Astrocyte (in vitro differentiated cells and primary cell): ENCODE results near the gene ZNF385B.

Experiments
- CTCF ChIP-seq: IDR thresholded peaks from 2 replicates; pipeline ENCODE4 v1.5.1; 2011; ENCODE audit warnings: low read depth, mild to moderate bottlenecking, inconsistent platforms, low read length, moderate library complexity; ENCODE audit not compliant: insufficient read depth
- EZH2 ChIP-seq: IDR thresholded peaks from 2 replicates; pipeline ENCODE4 v1.6.1; 2012; ENCODE audit warnings: mild to moderate bottlenecking, low read length, inconsistent platforms; ENCODE audit not compliant: insufficient read depth

- no peak for TF ChIP-seq CTCF
- TF ChIP-seq EZH2: no peak
Observed at GRCh38 chr2:179811042-179811441, 50.4 kb downstream of the ZNF385B start.
